ENCODE measurements around the gene FGFR3.

The FGFR3 gene

DNA sequence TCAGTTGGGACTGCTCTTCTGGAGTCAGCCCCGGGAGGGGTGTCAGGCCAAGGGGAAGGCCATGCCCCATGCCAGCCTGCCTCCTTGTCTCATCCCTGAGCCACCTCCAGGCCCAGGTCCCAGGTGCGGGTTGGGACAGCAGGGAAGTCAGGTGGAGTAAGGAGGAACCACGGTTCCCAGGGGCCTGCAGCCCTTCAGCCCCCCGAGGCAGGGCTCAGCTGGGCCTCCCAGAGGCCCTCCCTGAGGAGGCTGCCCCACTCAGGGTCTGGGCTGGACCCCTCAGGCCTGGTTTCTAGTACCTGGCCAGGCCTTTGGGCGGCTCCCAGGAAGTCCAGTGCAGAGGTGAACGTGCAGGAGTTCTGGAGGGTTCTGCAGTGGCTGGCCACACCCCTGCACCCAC, 23.4 kb upstream of the FGFR3 start:
- DNase-seq (ENCODE audit: extremely low read depth, low read depth): no peak
- H3K4me3 ChIP-seq (replicated peaks; ENCODE audit: low read depth, low read length): no peak overlapping the region
- TF ChIP-seq, protein P1, sequence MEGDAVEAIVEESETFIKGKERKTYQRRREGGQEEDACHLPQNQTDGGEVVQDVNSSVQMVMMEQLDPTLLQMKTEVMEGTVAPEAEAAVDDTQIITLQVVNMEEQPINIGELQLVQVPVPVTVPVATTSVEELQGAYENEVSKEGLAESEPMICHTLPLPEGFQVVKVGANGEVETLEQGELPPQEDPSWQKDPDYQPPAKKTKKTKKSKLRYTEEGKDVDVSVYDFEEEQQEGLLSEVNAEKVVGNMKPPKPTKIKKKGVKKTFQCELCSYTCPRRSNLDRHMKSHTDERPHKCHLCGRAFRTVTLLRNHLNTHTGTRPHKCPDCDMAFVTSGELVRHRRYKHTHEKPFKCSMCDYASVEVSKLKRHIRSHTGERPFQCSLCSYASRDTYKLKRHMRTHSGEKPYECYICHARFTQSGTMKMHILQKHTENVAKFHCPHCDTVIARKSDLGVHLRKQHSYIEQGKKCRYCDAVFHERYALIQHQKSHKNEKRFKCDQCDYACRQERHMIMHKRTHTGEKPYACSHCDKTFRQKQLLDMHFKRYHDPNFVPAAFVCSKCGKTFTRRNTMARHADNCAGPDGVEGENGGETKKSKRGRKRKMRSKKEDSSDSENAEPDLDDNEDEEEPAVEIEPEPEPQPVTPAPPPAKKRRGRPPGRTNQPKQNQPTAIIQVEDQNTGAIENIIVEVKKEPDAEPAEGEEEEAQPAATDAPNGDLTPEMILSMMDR (IDR thresholded peaks at IDR 0.05; ENCODE audit: low read depth, low read length, missing control alignments): no peak

- DNase-seq (ENCODE audit: extremely low read depth, low read depth): no peak
- H3K4me3 ChIP-seq (replicated peaks; ENCODE audit: low read depth, low read length): no peak overlapping the region
- TF ChIP-seq, protein P1 (IDR thresholded peaks at IDR 0.05; ENCODE audit: low read depth, low read length, missing control alignments): no peak
Measured at GRCh38 chr4:1770245-1770644, 22.8 kb upstream of the FGFR3 start.

DNA sequence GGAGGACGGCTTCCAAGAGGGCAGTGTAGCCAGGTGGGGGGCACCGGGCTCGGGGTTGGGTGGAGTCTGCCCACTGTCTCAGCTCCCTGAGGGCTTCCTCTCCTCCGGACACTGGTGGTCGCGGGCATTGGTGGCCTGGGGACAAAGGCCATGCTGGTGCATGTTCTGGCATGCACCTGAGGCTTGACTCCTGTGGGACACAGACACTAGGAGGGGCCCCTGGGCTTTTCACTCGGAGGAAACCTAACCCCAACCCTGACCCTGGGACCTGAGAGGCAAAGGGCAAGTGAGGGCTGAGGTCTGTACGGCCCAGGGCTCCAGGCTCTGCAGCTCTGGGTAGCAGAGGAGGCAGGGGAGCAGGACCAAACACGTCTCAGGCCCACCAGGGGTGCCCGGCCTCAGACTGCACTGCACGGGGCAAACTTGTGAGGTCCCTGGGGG, 22.3 kb upstream of the FGFR3 start:
- no peak for DNase-seq (ENCODE audit: extremely low read depth, low read depth)
- H3K4me3 ChIP-seq (replicated peaks; ENCODE audit: low read depth, low read length): no peak overlapping the region
- TF ChIP-seq, protein P1 (IDR thresholded peaks at IDR 0.05; ENCODE audit: low read depth, low read length, missing control alignments): no peak

DNA sequence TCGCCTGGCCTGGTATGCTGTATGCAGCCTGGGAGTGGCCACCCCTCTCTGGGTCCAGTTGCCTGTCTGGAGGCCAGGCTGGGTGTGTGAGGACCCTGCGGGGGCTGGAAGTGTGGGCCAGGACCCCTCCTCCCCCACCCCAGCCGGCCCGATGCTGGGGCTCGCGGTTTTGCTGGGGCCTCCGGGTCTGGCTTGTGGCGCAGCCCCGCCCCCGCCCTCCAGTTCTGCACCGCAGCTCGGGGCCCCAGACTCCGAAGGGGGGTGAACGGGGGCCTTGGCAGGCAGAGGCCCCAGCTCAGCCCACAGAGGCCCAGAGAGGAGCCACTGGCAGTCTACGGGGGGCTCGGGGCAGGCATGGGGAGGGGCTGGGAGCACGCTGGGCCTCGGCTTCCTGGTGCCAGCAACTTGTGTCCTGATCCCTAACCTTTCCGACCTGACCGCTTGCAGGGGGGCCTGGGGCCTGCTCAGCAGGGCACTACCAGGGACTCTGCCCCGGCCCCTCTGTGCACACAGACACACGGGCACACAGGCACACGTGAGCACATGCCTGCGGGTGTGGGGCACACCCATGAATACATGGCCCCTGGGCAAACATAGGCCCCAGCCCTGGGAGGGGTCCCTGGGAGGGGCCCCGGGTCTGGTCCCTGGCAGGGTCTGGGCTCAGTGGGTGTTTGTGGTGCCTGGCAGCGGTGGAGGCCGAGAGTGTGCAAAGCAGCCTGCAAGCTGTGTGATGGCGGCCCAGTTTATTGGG, 21.4 kb upstream of the FGFR3 start:
- no peak overlapping the region for H3K4me3 ChIP-seq (replicated peaks; ENCODE audit: low read depth, low read length)
- TF ChIP-seq, protein P1 (IDR thresholded peaks at IDR 0.05; ENCODE audit: low read depth, low read length, missing control alignments): no peak
- no peak for DNase-seq (ENCODE audit: extremely low read depth, low read depth)

- TF ChIP-seq, protein P1 (IDR thresholded peaks at IDR 0.05; ENCODE audit: low read depth, low read length, missing control alignments): no peak
- H3K4me3 ChIP-seq (replicated peaks; ENCODE audit: low read depth, low read length): no peak overlapping the region
- DNase-seq (ENCODE audit: extremely low read depth, low read depth): no peak
Measured at GRCh38 chr4:1772853-1773538, 20.1 kb upstream of the FGFR3 start.

- DNase-seq (ENCODE audit: extremely low read depth, low read depth): no peak
- TF ChIP-seq, protein P1 (IDR thresholded peaks at IDR 0.05; ENCODE audit: low read depth, low read length, missing control alignments): no peak
- no peak overlapping the region for H3K4me3 ChIP-seq (replicated peaks; ENCODE audit: low read depth, low read length)
Measured at GRCh38 chr4:1773754-1774153, 19.3 kb upstream of the FGFR3 start.

Data from HFF-Myc (cell line).